Keratinocyte (primary cell): ENCODE results near the gene CSMD2. TPM values are rescaled to one million over a fixed set of nuclear protein-coding genes. Genes with fewer than 3 reads are reported as not detected.

Experiments used
- DNase-seq: peaks from one replicate; pipeline ENCODE4 v3.0.0-alpha.2; 2011; ENCODE audit warnings: low read depth, missing footprints, low spot score
- FAIRE-seq: peaks from 2 replicates; lab custom pipeline; 2011; peaks lifted over from hg19 to GRCh38; lab: Jason Lieb, UNC
- H2AFZ ChIP-seq: 2 replicates; pipeline ENCODE4 v1.6.0; 2012; ENCODE audit warnings: low read length, control low read depth, inconsistent platforms; ENCODE audit not compliant: control insufficient read depth
- H3K27ac ChIP-seq: 2 replicates; pipeline ENCODE4 v1.5.1; 2011; ENCODE audit warnings: low read length; ENCODE audit not compliant: control insufficient read depth, insufficient read depth
- H3K27me3 ChIP-seq: 3 replicates; pipeline ENCODE4 v1.6.0; 2011; ENCODE audit warnings: low read length; ENCODE audit not compliant: control insufficient read depth, insufficient read depth; ENCODE audit errors: extremely low read depth
- H3K36me3 ChIP-seq, 2 experiments: 2 replicates in 1 of 2; 3 replicates in 1 of 2; pipeline ENCODE4 v1.5.1; 2011; ENCODE audit warnings: low read length in 2 of 2, mild to moderate bottlenecking in 1 of 2; ENCODE audit not compliant: control insufficient read depth in 2 of 2, insufficient read depth in 2 of 2; ENCODE audit errors: extremely low read depth in 1 of 2
- H3K4me1 ChIP-seq: 3 replicates; pipeline ENCODE4 v1.5.1; 2011; ENCODE audit warnings: low read length; ENCODE audit not compliant: control insufficient read depth, insufficient read depth; ENCODE audit errors: extremely low read depth
- H3K4me2 ChIP-seq: 3 replicates; pipeline ENCODE4 v1.6.0; 2011; ENCODE audit warnings: low read depth, low read length; ENCODE audit not compliant: control insufficient read depth, insufficient read depth; ENCODE audit errors: extremely low read depth
- H3K4me3 ChIP-seq, 3 experiments: fragments of 200-600 bp in 1 of 3; sonication (generic) in 1 of 3; 2 replicates in 2 of 3; 3 replicates in 1 of 3; pipeline ENCODE4 v1.5.1; 2011 to 2016; ENCODE audit warnings: low read length in 3 of 3, mild to moderate bottlenecking in 3 of 3, control low read depth in 2 of 3, inconsistent platforms in 1 of 3, low read depth in 1 of 3, mixed read lengths in 1 of 3, mixed run types in 1 of 3, moderate library complexity in 1 of 3; ENCODE audit not compliant: control insufficient read depth in 2 of 3, insufficient read depth in 2 of 3; ENCODE audit errors: extremely low read depth in 1 of 3
- H3K79me2 ChIP-seq: 2 replicates; pipeline ENCODE4 v1.6.0; 2012; ENCODE audit warnings: low read length; ENCODE audit not compliant: control insufficient read depth, insufficient read depth
- H3K9ac ChIP-seq: 3 replicates; pipeline ENCODE4 v1.6.0; 2011; ENCODE audit warnings: low read length; ENCODE audit not compliant: control insufficient read depth, insufficient read depth; ENCODE audit errors: extremely low read depth
- H3K9me1 ChIP-seq: 3 replicates; pipeline ENCODE4 v1.6.0; 2011; ENCODE audit warnings: low read length; ENCODE audit not compliant: control insufficient read depth, insufficient read depth; ENCODE audit errors: extremely low read depth
- H3K9me3 ChIP-seq: 2 replicates; pipeline ENCODE4 v1.5.1; 2012; ENCODE audit warnings: low read depth, low read length; ENCODE audit not compliant: control insufficient read depth
- H4K20me1 ChIP-seq: 3 replicates; pipeline ENCODE4 v1.6.0; 2011; ENCODE audit warnings: low read length; ENCODE audit not compliant: control insufficient read depth, insufficient read depth; ENCODE audit errors: extremely low read depth
- EZH2 ChIP-seq: IDR thresholded peaks from one replicate; pipeline ENCODE4 v1.6.1; 2012; ENCODE audit warnings: inconsistent platforms, mild to moderate bottlenecking, low read length, moderate library complexity
- dilution Hi-C: fragments of 300-500 bp; cut with MboI; formaldehyde crosslinking; loops from one replicate; pipeline ENCODE4 v1.7.0; 2020; ENCODE audit warnings: low sequenced_read_pairs; ENCODE audit not compliant: extremely low pct_ligation_motif_present
- polyA plus RNA-seq, 5 experiments: library from polyadenylated mRNA; depleted of rRNA in 3 of 5; stranded (reverse) in 3 of 5; stranded (forward) in 1 of 5; unstranded in 1 of 5; fragments of >200 nt; gene quantifications; 1 replicate in 1 of 5; 2 replicates in 3 of 5; 3 replicates in 1 of 5; pipeline versions ENCODE4 v1.2.1 to v1.2.3, GENCODE V29; 2011 to 2012; ENCODE audit warnings: missing spikeins in 2 of 5, low read depth in 1 of 5, low replicate concordance in 1 of 5
- TF ChIP-seq, protein P1 (sequence below), 3 experiments: IDR thresholded peaks in 1 of 3; conservative IDR thresholded peaks in 1 of 3; optimal IDR thresholded peaks in 1 of 3; 2 replicates in 2 of 3; 3 replicates in 1 of 3; pipeline versions ENCODE3 to v1.5.1; 2011; ENCODE audit warnings: low read length in 3 of 3, mild to moderate bottlenecking in 3 of 3, moderate library complexity in 2 of 3, control low read depth in 1 of 3, inconsistent platforms in 1 of 3; ENCODE audit not compliant: insufficient read depth in 2 of 3; ENCODE audit errors: extremely low read depth in 1 of 3

Gene CSMD2
- polyA plus RNA-seq, 1 donor (not counting 4 experiments of a cell fraction or from before 2014, with no cell fraction given) = 2.0 TPM

DNA sequence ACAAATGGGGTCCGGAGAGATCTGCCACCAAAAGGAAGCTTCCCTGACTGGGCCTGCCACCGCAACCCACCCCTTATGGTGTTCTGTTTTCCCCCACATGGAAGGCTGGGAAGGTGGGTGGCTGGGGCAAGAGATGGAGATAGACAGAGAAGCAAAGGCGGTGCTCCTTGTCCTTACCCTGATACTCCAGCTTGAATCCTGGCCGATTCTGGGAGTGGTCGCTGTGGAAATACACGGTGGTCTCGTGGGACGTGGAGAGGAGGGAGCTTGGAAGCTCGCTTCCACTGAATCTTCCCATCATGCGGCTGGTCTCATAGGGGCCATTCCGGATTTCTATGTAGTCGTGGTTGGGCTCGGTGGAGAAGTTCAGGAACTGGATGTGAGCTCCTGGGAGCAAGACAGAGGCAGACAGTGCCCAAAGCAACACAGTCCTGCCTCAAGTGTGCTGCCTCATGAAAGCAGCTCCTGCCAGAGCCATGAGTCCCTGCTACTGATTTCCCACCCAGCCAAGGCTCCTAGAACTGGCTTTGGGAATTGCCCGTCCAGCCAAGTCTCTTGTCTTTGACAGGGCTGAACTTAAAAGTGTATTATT, 554.1 kb downstream of the CSMD2 start:
- no peak for FAIRE-seq

DNA sequence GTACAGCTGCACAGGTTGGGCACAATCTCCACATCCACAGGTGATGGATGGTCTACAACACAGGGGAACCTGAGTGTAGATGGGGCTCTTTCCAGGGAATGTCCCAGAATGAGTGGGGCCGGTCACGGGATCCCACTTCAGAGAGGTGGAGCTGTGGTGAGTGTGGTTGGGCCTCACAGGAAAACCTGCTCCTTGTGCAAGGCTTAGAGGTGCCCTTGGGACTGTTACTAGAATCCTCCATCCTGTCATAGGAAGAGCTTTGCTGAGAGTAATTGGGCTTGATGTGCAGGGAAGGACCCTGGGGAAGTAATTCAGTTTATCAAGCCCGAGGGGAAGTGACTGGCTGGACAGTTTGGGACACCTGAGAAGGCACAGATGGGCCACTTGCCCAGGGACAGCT, 554.6 kb downstream of the CSMD2 start:
- FAIRE-seq (no peak), DNase-seq (no peak)
- H3K36me3 ChIP-seq = no peaks in the 10 kb centered on the region
- H3K9me1 ChIP-seq = no peaks in the 10 kb centered on the region
- H3K4me1 ChIP-seq = peaks cover 3% of the 10 kb centered on the region
- H3K27me3 ChIP-seq = no peaks in the 10 kb centered on the region
- no peaks in the 10 kb centered on the region for H3K79me2 ChIP-seq
- no peak overlapping the region for H3K4me2 ChIP-seq
- H3K4me3 ChIP-seq = no peak overlapping the region
- no peak overlapping the region for H3K9ac ChIP-seq
- no peaks in the 10 kb centered on the region for H3K9me3 ChIP-seq
- dilution Hi-C loops = no loop called here
- H2AFZ ChIP-seq = no peak overlapping the region
- H3K27ac ChIP-seq = no peak overlapping the region
- TF ChIP-seq, protein P1, sequence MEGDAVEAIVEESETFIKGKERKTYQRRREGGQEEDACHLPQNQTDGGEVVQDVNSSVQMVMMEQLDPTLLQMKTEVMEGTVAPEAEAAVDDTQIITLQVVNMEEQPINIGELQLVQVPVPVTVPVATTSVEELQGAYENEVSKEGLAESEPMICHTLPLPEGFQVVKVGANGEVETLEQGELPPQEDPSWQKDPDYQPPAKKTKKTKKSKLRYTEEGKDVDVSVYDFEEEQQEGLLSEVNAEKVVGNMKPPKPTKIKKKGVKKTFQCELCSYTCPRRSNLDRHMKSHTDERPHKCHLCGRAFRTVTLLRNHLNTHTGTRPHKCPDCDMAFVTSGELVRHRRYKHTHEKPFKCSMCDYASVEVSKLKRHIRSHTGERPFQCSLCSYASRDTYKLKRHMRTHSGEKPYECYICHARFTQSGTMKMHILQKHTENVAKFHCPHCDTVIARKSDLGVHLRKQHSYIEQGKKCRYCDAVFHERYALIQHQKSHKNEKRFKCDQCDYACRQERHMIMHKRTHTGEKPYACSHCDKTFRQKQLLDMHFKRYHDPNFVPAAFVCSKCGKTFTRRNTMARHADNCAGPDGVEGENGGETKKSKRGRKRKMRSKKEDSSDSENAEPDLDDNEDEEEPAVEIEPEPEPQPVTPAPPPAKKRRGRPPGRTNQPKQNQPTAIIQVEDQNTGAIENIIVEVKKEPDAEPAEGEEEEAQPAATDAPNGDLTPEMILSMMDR (optimal IDR thresholded peaks at IDR 0.05 in 1 of 3, IDR thresholded peaks at IDR 0.05 in 1 of 3, conservative IDR thresholded peaks at IDR 0.05 in 1 of 3; ENCODE audit: extremely low read depth in 1 of 3, insufficient read depth in 2 of 3, low read length in 3 of 3) = no peak
- TF ChIP-seq EZH2 = no peak
- H4K20me1 ChIP-seq = no peaks in the 10 kb centered on the region

More for the DNA sequence above, 554.1 kb downstream of the CSMD2 start:
- no peak for DNase-seq
- no peaks in the 10 kb centered on the region for H3K9me1 ChIP-seq
- no peaks in the 10 kb centered on the region for H3K36me3 ChIP-seq
- H3K79me2 ChIP-seq = no peaks in the 10 kb centered on the region
- no peak overlapping the region for H3K4me3 ChIP-seq
- dilution Hi-C loops = no loop called here
- no peaks in the 10 kb centered on the region for H3K27me3 ChIP-seq
- no peak for TF ChIP-seq EZH2
- TF ChIP-seq, protein P1 (optimal IDR thresholded peaks at IDR 0.05 in 1 of 3, IDR thresholded peaks at IDR 0.05 in 1 of 3, conservative IDR thresholded peaks at IDR 0.05 in 1 of 3; ENCODE audit: extremely low read depth in 1 of 3, insufficient read depth in 2 of 3, low read length in 3 of 3) = no peak
- no peak overlapping the region for H3K4me2 ChIP-seq
- no peak overlapping the region for H3K27ac ChIP-seq
- no peaks in the 10 kb centered on the region for H4K20me1 ChIP-seq
- H2AFZ ChIP-seq = no peak overlapping the region
- H3K9ac ChIP-seq = no peak overlapping the region
- no peaks in the 10 kb centered on the region for H3K9me3 ChIP-seq
- peaks cover 3% of the 10 kb centered on the region for H3K4me1 ChIP-seq
